HS-27A (cell line): Measurements from ENCODE around the gene METTL25B.

Experiments used
- DNase-seq: peaks from one replicate; pipeline ENCODE4 v3.0.0-alpha.2; 2012; ENCODE audit warnings: low read depth, missing footprints

The METTL25B gene

GRCh38 chr1:156726549-156727226, 1.6 kb upstream of the METTL25B start:
- no peak for DNase-seq

- no peak for DNase-seq
Observed at GRCh38 chr1:156727492-156727891, 777 bp upstream of the METTL25B start.

GRCh38 chr1:156728599-156729462, 562 bp downstream of the METTL25B start, which contains the start of gene ISG20L2:
Gene ISG20L2 (minus strand): TSS chr1:156728766. CDS start chr1:156727652, 1,114 bp downstream.
- peak; percentile 86 for DNase-seq

GRCh38 chr1:156733989-156734584, 5.8 kb downstream of the METTL25B start:
- no peak for DNase-seq

- no peak for DNase-seq
Observed at GRCh38 chr1:156738407-156738806, 10.1 kb downstream of the METTL25B start.

- DNase-seq: no peak
Observed at GRCh38 chr1:156738916-156739315, 10.6 kb downstream of the METTL25B start.

GRCh38 chr1:156740237-156740740, 12.0 kb downstream of the METTL25B start:
- no peak for DNase-seq

GRCh38 chr1:156740741-156741480, 12.6 kb downstream of the METTL25B start, which contains the start of gene MRPL24:
Gene MRPL24 (minus strand): TSS chr1:156741088. CDS start chr1:156738704, 2,384 bp downstream.
- DNase-seq: peak; percentile 98

- DNase-seq: no peak
Observed at GRCh38 chr1:156741481-156741983, 13.3 kb downstream of the METTL25B start.

- no peak for DNase-seq
Observed at GRCh38 chr1:156742017-156742416, 13.7 kb downstream of the METTL25B start.

- DNase-seq: no peak
Observed at GRCh38 chr1:156742801-156743200, 14.5 kb downstream of the METTL25B start.

GRCh38 chr1:156743367-156744302, 15.4 kb downstream of the METTL25B start:
- no peak for DNase-seq

- no peak for DNase-seq
Observed at GRCh38 chr1:156744344-156744743, 16.1 kb downstream of the METTL25B start.

- no peak for DNase-seq
Observed at GRCh38 chr1:156744786-156745419, 16.6 kb downstream of the METTL25B start.

GRCh38 chr1:156745881-156746280, 17.6 kb downstream of the METTL25B start:
- DNase-seq: no peak

- no peak for DNase-seq
Observed at GRCh38 chr1:156746406-156746727, 18.1 kb downstream of the METTL25B start.

GRCh38 chr1:156746728-156747631, 18.7 kb downstream of the METTL25B start:
- peak; percentile 79 for DNase-seq

GRCh38 chr1:156747742-156748669, 19.7 kb downstream of the METTL25B start:
- no peak for DNase-seq
